HL-60/S4 treated with retinoic acid at 250 ng/mL for 4 days and 3 days (cell line): ENCODE results near the gene HMCN1.

ENCODE experiments used
- in situ Hi-C: fragments of 300-500 bp; cut with MboI; formaldehyde crosslinking; loops from 2 replicates; pipeline ENCODE4 v1.7.0; 2022; ENCODE audit warnings: low sequenced_read_pairs

HMCN1 gene

DNA sequence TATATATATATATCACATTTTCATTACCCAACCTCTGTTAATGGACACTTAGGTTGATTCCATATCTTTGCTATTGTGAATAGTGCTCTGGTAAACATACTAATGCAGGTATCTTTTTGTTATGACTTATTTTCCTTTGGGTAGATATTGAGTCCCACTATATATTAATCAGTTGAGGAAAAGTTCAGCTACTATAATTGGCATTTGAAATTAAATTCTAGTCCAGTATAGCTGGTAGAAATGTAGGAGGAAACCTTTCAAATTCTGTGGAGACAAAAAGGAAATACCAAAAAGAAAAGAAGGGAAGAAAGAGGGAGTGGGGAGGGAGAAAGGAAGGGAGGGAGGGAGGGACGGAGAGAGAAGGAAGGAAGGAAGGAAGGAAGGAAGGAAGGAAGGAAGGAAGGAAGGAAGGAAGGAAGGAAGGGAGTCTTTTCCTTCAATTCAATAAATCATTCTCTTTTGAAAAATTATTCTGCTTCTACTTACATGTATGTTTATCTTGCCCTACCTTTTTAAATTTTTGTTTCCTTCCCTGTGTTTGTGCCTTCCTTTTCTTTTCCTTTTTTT lies 329.0 kb downstream of the HMCN1 start:
- in situ Hi-C loops, result no loop called here

DNA sequence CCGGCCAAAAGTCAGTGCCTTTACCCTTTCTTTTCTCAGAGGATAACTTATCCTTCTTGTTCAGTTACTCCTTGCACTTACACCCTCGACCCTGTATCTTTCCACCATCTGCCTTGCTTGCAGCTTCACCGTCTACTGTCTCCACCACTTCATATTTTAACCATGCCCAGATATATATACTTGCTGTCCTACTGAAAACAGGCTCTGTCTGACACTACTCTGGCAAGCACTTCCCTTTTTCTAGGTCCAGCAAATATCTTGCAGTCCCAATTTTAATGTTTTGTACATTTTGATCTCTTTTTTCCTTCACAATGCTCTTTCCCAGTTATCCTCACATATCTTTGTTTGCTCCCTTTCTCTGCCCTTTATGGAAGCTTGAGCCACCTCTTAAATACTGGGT lies 332.2 kb downstream of the HMCN1 start:
- in situ Hi-C loops, result no loop called here

DNA sequence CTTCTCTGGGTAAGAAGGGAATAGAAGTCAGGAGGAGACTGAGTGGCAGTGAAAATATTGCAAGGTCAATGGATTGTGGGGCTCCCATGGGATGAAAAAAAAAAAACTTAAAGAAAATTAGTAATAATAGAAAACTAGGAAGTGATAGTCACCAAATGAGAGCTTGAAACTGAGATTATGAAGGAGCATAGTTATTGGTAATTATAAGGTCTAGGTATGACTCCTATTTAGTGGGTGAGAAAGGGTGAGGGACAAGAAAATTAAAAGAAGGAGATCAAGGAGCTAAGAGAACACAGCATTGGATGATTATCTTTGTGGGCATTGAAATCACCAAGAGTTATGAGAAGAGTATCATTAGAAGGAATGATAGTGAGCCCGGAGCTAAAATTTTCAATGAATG lies 339.5 kb downstream of the HMCN1 start:
- in situ Hi-C loops, result no loop called here

DNA sequence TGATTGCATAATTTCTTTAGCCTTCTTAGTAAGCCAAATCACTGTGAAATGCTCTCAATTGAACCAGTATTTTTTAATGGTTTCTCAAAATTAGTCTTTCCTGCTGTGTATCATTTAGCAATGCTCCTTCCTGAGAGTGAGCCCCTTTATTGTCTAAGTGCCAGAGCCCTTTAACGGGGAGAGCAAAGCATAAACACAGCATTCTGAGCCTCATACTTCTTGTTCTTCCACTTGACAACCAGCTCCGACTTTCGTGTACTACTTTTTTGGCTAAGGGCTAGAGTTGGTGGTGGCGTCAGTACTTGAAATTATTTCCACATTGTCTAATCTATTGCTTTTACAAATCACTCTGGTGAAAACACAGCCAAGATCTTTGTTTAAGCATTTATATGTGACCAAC lies 341.8 kb downstream of the HMCN1 start:
- in situ Hi-C loops, result no loop called here

DNA sequence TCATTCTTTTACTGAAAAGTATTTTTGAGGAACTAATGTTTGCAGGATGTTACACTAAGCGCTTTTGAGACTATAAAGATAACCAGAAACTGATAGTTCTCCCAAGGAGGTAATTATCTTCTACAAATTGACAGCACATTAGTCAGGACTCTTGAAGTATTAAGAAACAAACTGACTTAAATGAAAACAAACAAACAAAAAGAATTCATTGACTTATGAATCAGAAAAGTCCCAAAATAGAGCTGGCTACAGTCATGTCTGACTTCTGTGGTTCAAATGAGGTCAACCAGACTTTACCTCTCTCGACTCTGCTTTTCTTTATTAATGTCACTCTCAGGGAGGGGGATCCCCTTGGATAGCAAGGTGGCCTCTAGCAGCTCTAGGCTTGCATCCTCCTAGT lies 344.1 kb downstream of the HMCN1 start:
- in situ Hi-C loops, result no loop called here

DNA sequence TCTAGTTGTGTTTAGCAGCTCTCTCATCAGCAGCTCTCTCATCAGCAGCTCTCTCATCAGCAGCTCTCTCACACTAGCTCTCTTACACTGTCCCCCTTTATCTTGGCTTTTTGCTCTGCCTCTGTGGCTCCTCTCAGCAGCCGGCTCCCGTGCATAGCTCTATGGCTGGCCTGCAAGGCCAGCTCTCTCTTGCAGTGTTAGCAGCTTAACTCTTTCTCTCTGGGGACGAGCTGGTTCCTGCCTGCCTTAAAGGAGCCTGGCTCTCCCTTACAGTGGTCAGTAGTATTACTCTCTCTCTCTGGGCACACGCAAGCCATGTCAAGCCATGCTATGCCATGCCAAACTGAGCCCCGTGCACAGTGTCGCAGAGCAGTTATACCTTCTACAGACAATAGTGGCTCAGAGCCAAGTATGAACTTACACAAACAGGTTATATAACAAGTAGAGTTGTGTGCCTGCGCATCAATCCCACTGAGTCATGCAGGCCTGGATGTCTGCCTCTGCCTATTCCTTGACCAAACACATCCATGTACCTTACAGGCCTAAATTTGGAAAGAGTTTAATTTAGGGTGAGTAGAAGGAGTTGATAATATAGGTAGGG lies 345.0 kb downstream of the HMCN1 start:
- in situ Hi-C loops, result no loop called here

DNA sequence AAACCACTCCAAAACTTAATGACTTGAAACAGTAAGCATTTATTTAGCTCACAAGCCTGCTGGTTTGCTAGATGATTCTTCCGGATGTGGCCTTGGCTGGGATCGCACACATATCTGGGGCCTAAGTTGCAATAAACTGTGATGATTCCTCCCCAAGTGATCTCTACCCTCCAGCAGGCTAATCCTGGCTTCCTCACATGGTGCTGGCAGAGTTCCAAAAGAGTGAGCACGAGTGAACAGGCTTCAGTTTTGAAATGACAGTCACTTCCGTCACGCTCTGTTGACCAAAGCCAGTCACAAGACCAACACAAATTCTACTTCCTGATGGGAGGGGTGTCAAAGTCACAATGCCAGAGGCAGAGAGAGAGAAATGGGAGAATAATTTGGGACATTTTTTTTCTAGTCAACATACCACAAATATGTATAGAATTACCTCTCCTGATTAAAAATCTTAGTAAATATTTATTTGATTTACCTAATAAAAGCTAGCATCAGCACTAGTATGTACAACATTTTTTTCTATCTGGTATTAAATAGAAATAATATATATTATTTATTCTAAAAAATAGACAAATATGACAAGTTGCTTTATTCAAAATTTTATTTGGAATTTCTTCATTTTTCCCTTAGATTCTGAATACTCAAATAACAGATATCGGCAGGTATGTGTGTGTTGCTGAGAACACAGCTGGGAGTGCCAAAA lies 348.2 kb downstream of the HMCN1 start:
- in situ Hi-C loops, result no loop called here

DNA sequence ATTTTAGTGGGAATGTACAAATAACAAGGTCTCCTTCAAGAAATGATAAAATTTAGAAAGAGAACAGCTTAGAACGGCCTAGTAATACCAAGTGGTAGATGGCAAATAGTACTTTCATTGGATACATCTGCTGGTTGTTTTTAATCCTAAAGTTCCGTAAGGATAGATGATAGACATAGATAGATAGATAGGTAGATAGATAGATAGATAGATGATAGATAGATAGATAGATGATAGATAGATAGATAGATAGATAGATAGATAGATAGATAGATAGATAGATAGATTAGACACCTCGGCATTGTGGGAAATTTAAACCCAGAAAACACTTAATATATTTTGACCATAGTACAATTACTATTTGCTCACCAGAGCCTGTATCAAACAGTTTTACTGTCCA lies 352.4 kb downstream of the HMCN1 start:
- in situ Hi-C loops, result no loop called here

DNA sequence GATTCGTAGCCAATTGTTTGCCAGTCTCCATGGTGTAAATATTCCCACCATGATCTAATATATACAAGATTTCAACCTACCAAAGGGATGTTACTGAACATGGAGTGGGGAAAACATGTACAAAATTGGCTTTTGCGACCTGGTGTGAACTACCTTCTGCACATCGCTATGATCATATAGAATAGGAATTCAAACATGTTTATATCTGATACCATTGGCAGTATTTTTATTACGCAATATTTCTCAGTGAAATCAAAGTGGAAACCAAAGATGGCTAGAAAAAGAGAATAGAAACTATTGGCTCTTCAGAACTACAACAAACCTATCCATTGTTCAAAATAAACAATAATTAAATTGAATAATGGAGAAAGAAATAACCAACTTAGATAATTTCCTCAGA lies 355.7 kb downstream of the HMCN1 start:
- in situ Hi-C loops, result no loop called here

DNA sequence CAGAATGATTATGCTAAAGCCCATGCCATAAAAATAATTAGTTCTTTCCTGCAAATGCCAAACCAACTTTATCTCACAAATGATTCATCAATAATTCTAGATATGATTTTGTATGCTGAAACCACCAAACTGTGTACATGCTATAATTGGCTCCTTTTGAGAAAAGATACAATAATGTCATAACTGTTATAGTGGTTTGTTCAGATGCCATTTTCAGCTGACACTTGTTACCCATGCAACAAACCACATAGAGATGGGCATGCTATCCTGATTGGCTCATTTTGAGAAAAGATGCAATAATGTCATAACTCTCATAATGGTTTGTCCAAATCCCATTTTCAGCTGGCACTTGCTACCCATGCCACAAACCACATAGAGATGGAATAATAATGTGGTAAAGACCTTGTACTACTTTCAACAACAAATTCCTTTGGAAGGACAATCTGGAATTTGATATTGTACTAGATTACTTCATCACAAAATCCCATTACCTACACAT lies 357.1 kb downstream of the HMCN1 start:
- in situ Hi-C loops, result no loop called here

DNA sequence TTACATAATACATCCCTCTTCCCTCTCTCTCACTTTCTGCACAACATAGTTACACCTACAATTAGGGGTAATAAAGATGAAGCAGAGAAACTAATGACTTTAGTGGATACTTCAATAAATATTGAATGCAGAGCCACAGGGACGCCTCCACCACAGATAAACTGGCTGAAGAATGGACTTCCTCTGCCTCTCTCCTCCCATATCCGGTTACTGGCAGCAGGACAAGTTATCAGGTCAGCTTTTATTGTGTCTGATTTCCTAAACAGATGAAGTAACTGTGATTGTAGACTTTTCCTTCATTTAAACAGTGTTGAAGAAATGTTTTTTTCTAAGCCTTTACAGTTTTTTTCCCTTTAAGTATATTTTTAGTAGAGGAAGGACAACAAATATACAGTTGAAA lies 359.2 kb downstream of the HMCN1 start:
- in situ Hi-C loops, result no loop called here

DNA sequence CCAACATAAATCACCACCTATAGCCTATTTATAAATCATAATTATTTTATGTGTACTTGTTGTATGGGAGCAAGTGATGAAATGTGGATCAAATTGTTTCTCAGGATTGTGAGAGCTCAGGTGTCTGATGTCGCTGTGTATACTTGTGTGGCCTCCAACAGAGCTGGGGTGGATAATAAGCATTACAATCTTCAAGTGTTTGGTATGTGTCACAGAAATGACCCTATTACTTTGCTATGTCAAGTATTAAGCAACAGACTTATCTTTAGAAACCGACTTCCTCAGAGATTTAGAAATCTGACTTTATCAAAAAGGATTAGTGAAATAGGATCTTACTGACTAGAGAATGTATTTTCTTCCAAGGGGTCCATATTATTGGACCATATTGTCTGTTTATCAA lies 360.0 kb downstream of the HMCN1 start:
- in situ Hi-C loops, result no loop called here

DNA sequence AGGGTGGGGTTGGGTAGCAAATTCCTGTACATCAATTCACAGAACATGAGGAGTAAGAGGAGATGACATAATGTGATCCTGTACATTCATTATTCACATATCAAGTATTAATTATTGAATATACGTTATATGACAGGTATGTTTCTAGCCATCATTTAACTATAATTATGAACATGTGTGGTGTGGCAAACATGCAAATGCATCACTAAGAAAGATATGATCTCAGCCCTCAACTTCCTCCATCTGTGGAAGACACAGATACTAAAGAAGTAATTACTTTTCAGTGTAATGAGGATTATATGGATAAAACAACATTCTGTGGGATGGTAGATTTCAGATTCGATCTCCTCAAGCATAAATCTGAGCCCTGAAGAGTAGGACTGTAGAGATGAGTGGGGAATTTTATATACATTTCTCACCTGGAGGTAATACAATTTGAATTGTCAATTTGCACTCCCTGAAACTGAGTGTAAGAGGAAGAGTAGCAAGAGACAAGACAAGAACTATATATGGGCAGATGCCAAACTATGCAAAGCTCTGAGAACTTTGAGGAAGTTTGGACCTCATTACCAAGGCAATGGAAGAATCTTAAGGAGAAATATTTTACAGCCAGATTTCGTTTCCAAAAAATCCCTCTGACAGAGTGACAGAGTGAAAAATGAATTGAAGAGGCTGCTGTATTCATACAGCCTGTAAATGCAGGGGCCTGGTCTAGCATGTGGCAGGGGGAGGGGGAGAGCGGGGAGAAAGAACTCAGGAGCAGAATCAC lies 365.3 kb downstream of the HMCN1 start:
- in situ Hi-C loops, result no loop called here

DNA sequence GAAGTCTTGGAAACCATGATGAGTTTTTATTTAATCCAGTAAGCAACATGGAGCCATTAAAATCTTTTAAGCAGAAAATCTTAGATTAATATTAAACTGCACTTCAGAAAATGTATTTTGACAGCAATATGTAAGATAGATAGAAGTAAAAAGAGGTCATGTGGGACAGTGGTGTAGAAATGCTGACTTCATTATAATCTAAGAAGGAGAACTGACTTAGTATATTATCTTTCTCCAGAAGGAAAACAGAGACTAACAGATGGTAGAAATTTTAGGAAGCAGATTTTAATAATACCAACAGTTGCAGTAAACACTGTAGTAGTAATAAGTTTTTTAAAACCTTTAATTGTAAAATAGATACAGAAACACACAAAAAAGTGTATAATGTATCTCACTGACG lies 367.9 kb downstream of the HMCN1 start:
- in situ Hi-C loops, result no loop called here

DNA sequence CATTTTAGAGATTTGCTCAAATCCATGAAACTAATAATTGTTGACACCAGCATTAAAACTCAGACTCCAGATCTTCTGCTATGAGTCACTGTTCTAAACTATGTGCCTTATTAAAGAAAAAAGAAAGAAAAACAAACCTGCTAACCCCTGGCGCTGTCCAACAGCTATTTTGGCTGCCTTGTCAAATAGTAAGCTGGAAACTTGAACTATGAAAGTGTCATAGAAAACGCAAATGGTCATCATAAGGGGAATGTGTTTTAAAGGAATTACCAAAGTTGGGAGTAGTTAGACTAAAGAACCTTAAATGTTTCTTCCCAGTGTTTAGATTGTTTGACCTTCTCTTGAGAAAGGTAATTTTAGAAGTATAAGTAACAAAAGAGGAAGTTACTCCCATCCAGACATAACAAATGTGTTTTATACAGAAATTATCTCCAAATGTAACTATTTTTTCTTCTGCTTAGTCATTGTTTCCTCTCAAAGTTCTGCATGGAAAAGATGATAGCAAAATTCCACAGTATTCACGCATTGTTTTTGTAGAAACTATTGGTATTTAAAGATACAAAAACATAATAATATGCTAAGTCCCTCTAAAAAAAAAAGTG lies 368.5 kb downstream of the HMCN1 start:
- in situ Hi-C loops, result no loop called here

DNA sequence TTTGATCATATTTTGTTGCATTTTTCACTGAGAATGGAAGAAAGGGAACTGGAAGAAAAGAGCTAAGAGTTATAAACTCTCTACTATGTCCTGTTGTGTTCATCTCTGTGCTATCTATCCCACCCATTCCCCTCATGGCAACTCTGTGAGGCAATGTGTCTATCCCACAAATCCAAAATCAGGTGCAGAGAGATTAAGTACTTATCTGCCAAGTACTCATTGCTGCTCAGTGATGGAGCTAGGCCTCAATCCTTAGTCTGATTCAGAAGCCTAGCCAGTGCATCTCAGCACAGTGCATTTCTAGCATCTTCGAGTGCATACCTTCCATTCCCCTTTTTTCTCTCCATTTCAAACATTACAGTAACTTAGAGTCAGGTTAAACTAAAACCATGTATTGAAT lies 370.3 kb downstream of the HMCN1 start:
- in situ Hi-C loops, result no loop called here

DNA sequence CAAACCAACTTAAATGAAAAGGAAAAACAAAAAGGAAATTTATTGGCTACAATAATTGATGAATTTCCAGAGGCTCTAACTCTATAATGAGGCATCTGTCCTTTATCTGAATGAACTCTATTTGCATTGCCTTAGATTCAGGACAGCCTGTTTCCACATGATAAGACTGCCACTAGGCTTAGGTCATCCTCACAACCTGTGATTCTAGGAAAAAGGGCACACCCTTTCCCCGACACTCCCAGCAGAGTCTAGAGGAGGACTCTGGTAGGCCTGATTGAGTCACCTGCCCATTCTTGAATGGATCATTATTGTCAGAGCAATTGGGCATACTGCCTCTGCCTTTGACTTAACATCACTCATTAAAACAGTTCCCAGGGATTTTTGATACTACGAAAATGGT lies 378.1 kb downstream of the HMCN1 start:
- in situ Hi-C loops, result no loop called here

DNA sequence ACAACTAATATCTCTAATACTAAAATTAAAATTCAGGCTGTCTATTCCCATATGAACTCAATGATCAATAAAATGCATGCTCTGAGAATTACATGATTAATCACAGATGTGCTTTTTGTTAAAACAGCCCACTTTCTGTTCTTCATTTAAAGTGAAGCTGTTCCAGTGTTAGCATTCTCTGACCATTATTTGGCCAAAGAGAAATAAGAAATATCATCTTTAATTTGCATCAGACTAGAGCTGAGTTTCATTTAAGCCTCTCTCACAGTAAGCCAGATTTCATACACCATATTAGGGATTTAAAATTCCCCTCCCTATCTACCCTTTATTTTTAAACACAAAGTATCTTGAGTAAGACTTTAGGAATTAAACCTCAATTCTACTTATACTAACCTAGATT lies 379.3 kb downstream of the HMCN1 start:
- in situ Hi-C loops, result no loop called here

DNA sequence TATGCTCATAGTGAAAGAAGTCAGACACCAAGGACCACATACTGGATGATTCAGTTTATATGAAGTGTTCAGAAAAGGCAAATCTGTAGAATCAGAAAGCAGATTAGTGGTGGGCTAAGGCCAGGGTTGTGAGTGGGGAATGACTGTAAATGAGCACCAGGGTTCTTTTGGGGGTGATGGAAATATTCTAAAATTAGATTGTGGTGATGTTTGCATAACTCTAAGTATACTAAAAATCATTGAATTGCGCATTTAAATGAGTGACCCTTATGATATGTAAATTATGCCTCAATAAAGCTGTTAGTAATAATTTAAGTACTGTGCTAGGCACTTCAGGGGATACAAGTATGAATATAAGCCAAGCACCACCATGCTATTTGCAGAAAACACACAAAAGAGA lies 384.5 kb downstream of the HMCN1 start:
- in situ Hi-C loops, result no loop called here

DNA sequence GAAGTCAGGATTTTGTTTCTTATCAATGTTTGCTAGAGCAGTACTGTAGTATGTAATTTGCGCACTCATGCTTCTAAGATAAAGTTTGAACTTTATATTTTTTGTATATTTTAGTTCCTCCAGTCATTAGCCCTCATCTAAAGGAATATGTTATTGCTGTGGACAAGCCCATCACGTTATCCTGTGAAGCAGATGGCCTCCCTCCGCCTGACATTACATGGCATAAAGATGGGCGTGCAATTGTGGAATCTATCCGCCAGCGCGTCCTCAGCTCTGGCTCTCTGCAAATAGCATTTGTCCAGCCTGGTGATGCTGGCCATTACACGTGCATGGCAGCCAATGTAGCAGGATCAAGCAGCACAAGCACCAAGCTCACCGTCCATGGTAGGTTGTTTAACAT lies 388.6 kb downstream of the HMCN1 start:
- in situ Hi-C loops, result no loop called here

DNA sequence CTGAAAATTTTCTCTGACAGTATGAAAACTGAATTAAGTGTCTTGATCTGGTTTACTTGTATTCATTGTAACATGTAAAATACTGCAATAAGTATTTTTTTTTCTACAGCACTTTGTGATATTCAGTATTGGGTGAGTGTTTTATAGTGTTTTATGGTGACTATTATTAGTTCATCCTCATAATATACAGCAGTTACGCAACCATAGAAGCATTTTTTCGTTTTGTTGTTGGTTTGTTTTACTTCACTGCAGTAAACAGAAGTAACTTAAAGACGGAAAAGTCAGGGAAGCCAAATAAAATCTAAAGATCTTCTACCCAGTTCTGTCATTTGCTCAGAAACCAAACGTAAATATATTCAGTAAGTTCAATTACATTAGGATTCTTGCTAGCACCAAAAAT lies 390.8 kb downstream of the HMCN1 start:
- in situ Hi-C loops, result no loop called here
